ENCODE data around the gene GTF2F2. TPM values are rescaled to one million over a fixed set of nuclear protein-coding genes. Genes with fewer than 3 reads are reported as not detected.

The GTF2F2 gene
- total and polyA plus RNA-seq, 2 donors (not counting 1 experiment from before 2014, with no cell fraction given): 5.9 to 19.6 TPM

DNA sequence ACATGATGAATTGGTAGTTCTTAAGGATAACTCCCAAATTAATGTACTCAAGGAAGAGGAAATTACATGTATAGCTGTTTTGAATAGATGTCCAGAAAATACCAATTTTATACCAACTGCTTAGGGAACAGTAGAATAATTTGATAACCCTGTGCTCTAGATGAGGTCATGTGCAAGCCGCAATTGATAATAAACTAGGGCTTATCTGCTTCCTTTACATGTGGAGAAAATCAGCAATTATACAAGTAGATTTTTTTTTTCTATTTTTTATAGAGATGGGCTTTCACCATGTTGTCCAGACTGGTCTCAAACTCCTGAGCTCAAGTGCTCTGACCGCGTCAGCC lies 211.4 kb downstream of the GTF2F2 start:
- Histone ChIP-seq H3K27ac (ENCODE audit: low read length in 2 of 2) (no peak overlapping the region), H3K79me2 (ENCODE audit: control insufficient read depth, insufficient read depth, low read length) (no peaks in the 10 kb centered on the region), H3K27me3 (replicated peaks in 1 of 4; ENCODE audit: control extremely low read depth in 1 of 4, control insufficient read depth in 3 of 4, insufficient read depth in 4 of 4, low read length in 3 of 4) (no peaks in the 10 kb centered on the region), H3K4me2 (replicated peaks; ENCODE audit: low read depth, low read length, poor library complexity, severe bottlenecking) (no peak overlapping the region), H2AFZ (ENCODE audit: insufficient read depth, low read depth, low read length, poor library complexity, severe bottlenecking) (no peak overlapping the region), H3K4me3 (ENCODE audit: control extremely low read depth in 1 of 5, extremely low read depth in 1 of 5, insufficient read depth in 1 of 5, low read depth in 2 of 5, low read length in 4 of 5) (no peak overlapping the region), H4K20me1 (ENCODE audit: control insufficient read depth, insufficient read depth, low read length, poor library complexity, severe bottlenecking) (peaks cover 10% of the 10 kb centered on the region), H3K36me3 (replicated peaks in 1 of 2; ENCODE audit: control extremely low read depth in 1 of 2, control insufficient read depth in 1 of 2, extremely low read depth in 1 of 2, insufficient read depth in 2 of 2, low read length in 1 of 2) (peaks cover 0 to 20% of the 10 kb centered on the region in 2 experiments), H3K4me1 (ENCODE audit: control insufficient read depth in 2 of 2, insufficient read depth in 2 of 2, low read length in 2 of 2) (peaks cover 23 to 28% of the 10 kb centered on the region in 2 donors), H3K9me3 (ENCODE audit: control extremely low read depth in 1 of 3, control insufficient read depth in 2 of 3, insufficient read depth in 1 of 3, low read length in 2 of 3) (no peaks in the 10 kb centered on the region), H3K9ac (ENCODE audit: low read length) (no peak overlapping the region)
- H3K27me3 Mint-ChIP-seq: no peaks in the 10 kb centered on the region
- POLR2A ChIA-PET: interaction anchor here (0.7 to 0.9 kb wide), 2 partner anchors 9 to 918 kb away, joined by 4 to 6 read pairs; no protein-coding TSS in a partner anchor
- no peak for ATAC-seq (ENCODE audit: low read depth)
- H3K4me1 Mint-ChIP-seq: peaks cover 57% of the 10 kb centered on the region
- TF ChIP-seq, protein P1, sequence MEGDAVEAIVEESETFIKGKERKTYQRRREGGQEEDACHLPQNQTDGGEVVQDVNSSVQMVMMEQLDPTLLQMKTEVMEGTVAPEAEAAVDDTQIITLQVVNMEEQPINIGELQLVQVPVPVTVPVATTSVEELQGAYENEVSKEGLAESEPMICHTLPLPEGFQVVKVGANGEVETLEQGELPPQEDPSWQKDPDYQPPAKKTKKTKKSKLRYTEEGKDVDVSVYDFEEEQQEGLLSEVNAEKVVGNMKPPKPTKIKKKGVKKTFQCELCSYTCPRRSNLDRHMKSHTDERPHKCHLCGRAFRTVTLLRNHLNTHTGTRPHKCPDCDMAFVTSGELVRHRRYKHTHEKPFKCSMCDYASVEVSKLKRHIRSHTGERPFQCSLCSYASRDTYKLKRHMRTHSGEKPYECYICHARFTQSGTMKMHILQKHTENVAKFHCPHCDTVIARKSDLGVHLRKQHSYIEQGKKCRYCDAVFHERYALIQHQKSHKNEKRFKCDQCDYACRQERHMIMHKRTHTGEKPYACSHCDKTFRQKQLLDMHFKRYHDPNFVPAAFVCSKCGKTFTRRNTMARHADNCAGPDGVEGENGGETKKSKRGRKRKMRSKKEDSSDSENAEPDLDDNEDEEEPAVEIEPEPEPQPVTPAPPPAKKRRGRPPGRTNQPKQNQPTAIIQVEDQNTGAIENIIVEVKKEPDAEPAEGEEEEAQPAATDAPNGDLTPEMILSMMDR (IDR thresholded peaks at IDR 0.05): no peak
- no peak for TF ChIP-seq EZH2 (IDR thresholded peaks at IDR 0.05; ENCODE audit: borderline replicate concordance, insufficient read depth, low read depth, low read length, poor library complexity, severe bottlenecking)
- no peak for DNase-seq
- CTCF ChIA-PET: interaction anchor here (0.8 to 2.3 kb wide), 3 partner anchors 8 to 40 kb away, joined by 3 to 8 read pairs (median 3); no protein-coding TSS in a partner anchor
- peak overlapping the region; percentile 61 for H3K27ac Mint-ChIP-seq
- intact Hi-C loops (cut with micrococcal nuclease): no loop called here
- WGBS (ENCODE audit: insufficient coverage): 90% methylated on average over 2 of the region's 3 CpGs
- no peak overlapping the region for H3K4me3 Mint-ChIP-seq
- H3K9me3 Mint-ChIP-seq (ENCODE audit: insufficient read depth): no peaks in the 10 kb centered on the region

DNA sequence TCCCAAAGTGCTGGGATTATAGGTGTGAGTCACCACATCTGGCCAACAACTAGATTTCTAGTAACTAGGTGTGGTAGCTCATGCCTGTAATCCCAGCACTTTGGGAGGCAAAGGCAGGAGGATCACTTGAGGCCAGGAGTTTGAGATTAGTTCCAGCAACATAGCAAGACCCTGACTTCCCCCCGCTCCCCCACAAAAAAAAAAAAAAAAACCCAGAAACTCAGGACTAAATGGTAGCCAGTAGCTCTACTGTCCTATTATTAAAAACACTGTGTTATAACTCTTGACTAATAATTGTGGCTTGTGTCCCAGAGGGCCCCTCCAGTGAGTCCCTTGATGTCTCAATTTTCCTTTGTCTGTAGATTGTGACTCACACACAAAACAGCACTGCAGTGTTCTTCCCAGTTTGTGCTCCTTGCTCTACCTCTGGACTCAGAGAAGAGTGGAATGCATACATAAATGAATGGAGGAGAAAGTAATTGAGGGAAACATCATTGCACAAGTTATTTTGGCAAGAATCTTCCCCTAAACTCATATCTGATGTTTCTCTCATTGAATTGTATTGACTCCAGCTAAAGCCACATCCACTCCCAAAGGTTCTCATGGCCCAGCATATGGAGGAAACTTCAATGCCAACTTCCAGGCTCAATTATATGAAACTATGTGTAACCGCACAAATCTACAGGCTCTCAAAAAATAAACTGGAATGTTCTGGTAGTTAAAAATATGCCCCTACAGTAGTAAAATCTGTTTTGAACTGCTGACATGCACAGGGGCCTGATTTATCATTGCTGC lies 211.9 kb downstream of the GTF2F2 start:
- H3K79me2 ChIP-seq (ENCODE audit: control insufficient read depth, insufficient read depth, low read length): no peaks in the 10 kb centered on the region
- no peaks in the 10 kb centered on the region for H3K9me3 ChIP-seq (ENCODE audit: control extremely low read depth in 1 of 3, control insufficient read depth in 2 of 3, insufficient read depth in 1 of 3, low read length in 2 of 3)
- intact Hi-C loops (cut with micrococcal nuclease): no loop called here
- no peak overlapping the region for H2AFZ ChIP-seq (ENCODE audit: insufficient read depth, low read depth, low read length, poor library complexity, severe bottlenecking)
- 100% methylated on average over 1 of the region's 2 CpGs for WGBS (ENCODE audit: insufficient coverage)
- ATAC-seq (ENCODE audit: low read depth) (no peak), DNase-seq (no peak)
- H4K20me1 ChIP-seq (ENCODE audit: control insufficient read depth, insufficient read depth, low read length, poor library complexity, severe bottlenecking): peaks cover 14% of the 10 kb centered on the region
- Mint-ChIP-seq H3K4me1 (peaks cover 60% of the 10 kb centered on the region), H3K4me3 (no peak overlapping the region), H3K27me3 (no peaks in the 10 kb centered on the region), H3K9me3 (ENCODE audit: insufficient read depth) (no peaks in the 10 kb centered on the region), H3K27ac (peak overlapping the region; percentile 37)
- H3K36me3 ChIP-seq (replicated peaks in 1 of 2; ENCODE audit: control extremely low read depth in 1 of 2, control insufficient read depth in 1 of 2, extremely low read depth in 1 of 2, insufficient read depth in 2 of 2, low read length in 1 of 2): peaks cover 0 to 23% of the 10 kb centered on the region in 2 experiments
- ChIA-PET CTCF (interaction anchor here (0.7 to 2.3 kb wide), 4 partner anchors 9 to 848 kb away, joined by 3 to 8 read pairs (median 3); no protein-coding TSS in a partner anchor), POLR2A (interaction anchor here (0.7 kb wide), 1 partner anchor 918 kb away, joined by 6 read pairs; no protein-coding TSS in a partner anchor)
- no peak overlapping the region for H3K9ac ChIP-seq (ENCODE audit: low read length)
- H3K4me3 ChIP-seq (ENCODE audit: control extremely low read depth in 1 of 5, extremely low read depth in 1 of 5, insufficient read depth in 1 of 5, low read depth in 2 of 5, low read length in 4 of 5): no peak overlapping the region
- TF ChIP-seq, protein P1 (IDR thresholded peaks at IDR 0.05): no peak
- no peak for TF ChIP-seq EZH2 (IDR thresholded peaks at IDR 0.05; ENCODE audit: borderline replicate concordance, insufficient read depth, low read depth, low read length, poor library complexity, severe bottlenecking)
- H3K4me1 ChIP-seq (ENCODE audit: control insufficient read depth in 2 of 2, insufficient read depth in 2 of 2, low read length in 2 of 2): peaks cover 23 to 28% of the 10 kb centered on the region in 2 donors
- H3K4me2 ChIP-seq (replicated peaks; ENCODE audit: low read depth, low read length, poor library complexity, severe bottlenecking): no peak overlapping the region
- no peaks in the 10 kb centered on the region for H3K27me3 ChIP-seq (replicated peaks in 1 of 4; ENCODE audit: control extremely low read depth in 1 of 4, control insufficient read depth in 3 of 4, insufficient read depth in 4 of 4, low read length in 3 of 4)
- H3K27ac ChIP-seq (ENCODE audit: low read length in 2 of 2): no peak overlapping the region
